ENCODE results near the gene SCAMP3.
A peak's percentile ranks its signal among the peaks of the same experiment; 100 is the strongest.

GRCh38 chr1:155273343-155274245, 11.4 kb upstream of the SCAMP3 start, which contains the start of gene CLK2:
- no peak for TF ChIP-seq CTCF (IDR thresholded peaks at IDR 0.05)
- peak; percentile 82 for TF ChIP-seq POLR2A (IDR thresholded peaks at IDR 0.05)
- TF ChIP-seq EP300 (IDR thresholded peaks at IDR 0.05), result peak; percentile 40

All from ovary (tissue), 3 donors.